Muscle layer of duodenum (tissue), 2 donors: ENCODE measurements around the gene MNS1.
"Not testable (repeated sequence)": the region's sequence is repeated elsewhere in the genome, so short reads cannot be mapped to it uniquely, and the experiment has no call there.

Source experiments
- H3K27ac ChIP-seq: one replicate; pipeline ENCODE4 v1.7.0; 2013; ENCODE audit warnings: mild to moderate bottlenecking, low read length
- H3K27me3 ChIP-seq: one replicate; pipeline ENCODE4 v1.7.0; 2013; ENCODE audit warnings: low read depth, mild to moderate bottlenecking, control low read depth, low read length
- H3K36me3 ChIP-seq, 2 donors: one replicate each; pipeline ENCODE4 v1.7.0; 2013; ENCODE audit warnings: low read length in 2 of 2, control low read depth in 1 of 2, mild to moderate bottlenecking in 1 of 2; ENCODE audit not compliant: insufficient read depth in 2 of 2, control insufficient read depth in 1 of 2
- H3K4me1 ChIP-seq, 2 donors: one replicate each; pipeline ENCODE4 v1.7.0; 2013; ENCODE audit warnings: low read length in 2 of 2, mild to moderate bottlenecking in 2 of 2, control low read depth in 1 of 2, moderate library complexity in 1 of 2; ENCODE audit not compliant: insufficient read depth in 2 of 2, control insufficient read depth in 1 of 2
- H3K4me3 ChIP-seq, 2 donors: one replicate each; pipeline ENCODE4 v1.7.0; 2013; ENCODE audit warnings: low read length in 2 of 2, low read depth in 1 of 2, mild to moderate bottlenecking in 1 of 2
- H3K9me3 ChIP-seq, 2 donors: one replicate each; pipeline ENCODE4 v1.7.0; 2013; ENCODE audit warnings: low read length in 2 of 2, control low read depth in 1 of 2, mild to moderate bottlenecking in 1 of 2; ENCODE audit not compliant: control insufficient read depth in 1 of 2
- donor health status: healthy.

MNS1 gene

GRCh38 chr15:56445746-56446145 lies 19.2 kb downstream of the MNS1 start:
- peaks cover 0 to 10% of the 10 kb centered on the region in 2 donors for H3K36me3 ChIP-seq
- no peaks in the 10 kb centered on the region for H3K4me1 ChIP-seq
- no peak overlapping the region for H3K27ac ChIP-seq
- H3K4me3 ChIP-seq: no peak overlapping the region
- H3K9me3 ChIP-seq: no peaks in the 10 kb centered on the region
- H3K27me3 ChIP-seq: no peaks in the 10 kb centered on the region

GRCh38 chr15:56442354-56442753 lies 22.6 kb downstream of the MNS1 start:
- Histone ChIP-seq H3K4me3 (no peak overlapping the region), H3K27me3 (no peaks in the 10 kb centered on the region), H3K9me3 (no peaks in the 10 kb centered on the region), H3K4me1 (no peaks in the 10 kb centered on the region), H3K27ac (no peak overlapping the region), H3K36me3 (peaks cover 0 to 10% of the 10 kb centered on the region in 2 donors)

GRCh38 chr15:56440214-56440770 lies 24.6 kb downstream of the MNS1 start:
- no peaks in the 10 kb centered on the region for H3K27me3 ChIP-seq
- no peak overlapping the region for H3K27ac ChIP-seq
- peaks cover 0 to 10% of the 10 kb centered on the region in 2 donors for H3K36me3 ChIP-seq
- no peaks in the 10 kb centered on the region for H3K9me3 ChIP-seq
- H3K4me3 ChIP-seq: no peak overlapping the region
- no peaks in the 10 kb centered on the region for H3K4me1 ChIP-seq

- H3K4me1 ChIP-seq: no peaks in the 10 kb centered on the region
- H3K27me3 ChIP-seq: no peaks in the 10 kb centered on the region
- no peak overlapping the region for H3K27ac ChIP-seq
- no peaks in the 10 kb centered on the region for H3K9me3 ChIP-seq
- H3K36me3 ChIP-seq: no peaks in the 10 kb centered on the region
- no peak overlapping the region for H3K4me3 ChIP-seq
Measured at GRCh38 chr15:56432304-56432703, 32.6 kb downstream of the MNS1 start.

- Histone ChIP-seq H3K27ac (no peak overlapping the region), H3K36me3 (peaks cover 0 to 14% of the 10 kb centered on the region in 2 donors), H3K4me3 (no peak overlapping the region), H3K27me3 (no peaks in the 10 kb centered on the region), H3K4me1 (no peaks in the 10 kb centered on the region), H3K9me3 (no peaks in the 10 kb centered on the region)
Measured at GRCh38 chr15:56428821-56429458, 36.0 kb downstream of the MNS1 start.

GRCh38 chr15:56425976-56426375 lies 39.0 kb downstream of the MNS1 start:
- H3K4me1 ChIP-seq: no peaks in the 10 kb centered on the region
- no peaks in the 10 kb centered on the region for H3K27me3 ChIP-seq
- H3K36me3 ChIP-seq: peaks cover 0 to 14% of the 10 kb centered on the region in 2 donors
- H3K9me3 ChIP-seq: no peaks in the 10 kb centered on the region
- no peak overlapping the region for H3K4me3 ChIP-seq
- no peak overlapping the region for H3K27ac ChIP-seq

GRCh38 chr15:56425276-56425675 lies 39.7 kb downstream of the MNS1 start:
- Histone ChIP-seq H3K4me3 (no peak overlapping the region), H3K27me3 (no peaks in the 10 kb centered on the region), H3K36me3 (peaks cover 0 to 14% of the 10 kb centered on the region in 2 donors), H3K9me3 (no peaks in the 10 kb centered on the region), H3K4me1 (no peaks in the 10 kb centered on the region), H3K27ac (no peak overlapping the region)

GRCh38 chr15:56413114-56413733 lies 51.7 kb downstream of the MNS1 start:
- H3K9me3 ChIP-seq, H3K27me3 ChIP-seq, H3K27ac ChIP-seq, H3K36me3 ChIP-seq, H3K4me3 ChIP-seq, H3K4me1 ChIP-seq: not testable (repeated sequence)

- no peak overlapping the region for H3K4me3 ChIP-seq
- no peaks in the 10 kb centered on the region for H3K36me3 ChIP-seq
- no peak overlapping the region for H3K27ac ChIP-seq
- no peaks in the 10 kb centered on the region for H3K27me3 ChIP-seq
- H3K9me3 ChIP-seq: no peaks in the 10 kb centered on the region
- no peaks in the 10 kb centered on the region for H3K4me1 ChIP-seq
Measured at GRCh38 chr15:56411122-56411749, 53.7 kb downstream of the MNS1 start.

GRCh38 chr15:56410721-56411120 lies 54.2 kb downstream of the MNS1 start:
- H3K27ac ChIP-seq: no peak overlapping the region
- no peaks in the 10 kb centered on the region for H3K27me3 ChIP-seq
- no peaks in the 10 kb centered on the region for H3K36me3 ChIP-seq
- no peak overlapping the region for H3K4me3 ChIP-seq
- no peaks in the 10 kb centered on the region for H3K4me1 ChIP-seq
- H3K9me3 ChIP-seq: no peaks in the 10 kb centered on the region

- not testable (repeated sequence) for H3K4me1 ChIP-seq, H3K4me3 ChIP-seq, H3K36me3 ChIP-seq, H3K27me3 ChIP-seq, H3K9me3 ChIP-seq, H3K27ac ChIP-seq
Measured at GRCh38 chr15:56399209-56399608, 65.7 kb downstream of the MNS1 start.
